Measurements from ENCODE around the gene PDCD10.
A peak's percentile ranks its signal among the peaks of the same experiment; 100 is the strongest.

PDCD10 gene

GRCh38 chr3:167668651-167669050, 66.0 kb downstream of the PDCD10 start:
- no peak for DNase-seq
- Histone ChIP-seq H3K4me1 (ENCODE audit: control insufficient read depth, insufficient read depth, low read depth, low read length) (no peaks in the 10 kb centered on the region), H3K36me3 (ENCODE audit: control insufficient read depth in 1 of 2, insufficient read depth in 2 of 2, low read depth in 1 of 2, low read length in 2 of 2) (peaks cover 0 to 16% of the 10 kb centered on the region in 2 experiments), H2AFZ (ENCODE audit: low read depth, low read length) (no peak overlapping the region), H3K9me3 (ENCODE audit: control insufficient read depth, low read length) (no peaks in the 10 kb centered on the region), H4K91ac (ENCODE audit: low read length) (no peak overlapping the region), H2BK120ac (ENCODE audit: low read depth, low read length) (no peak overlapping the region), H3K4ac (ENCODE audit: low read depth in 1 of 2, low read length in 2 of 2) (no peak overlapping the region), H3K23ac (ENCODE audit: low read length in 2 of 2) (no peak overlapping the region), H3K14ac (ENCODE audit: low read length in 2 of 2) (no peak overlapping the region), H3K9ac (ENCODE audit: low read length) (no peak overlapping the region), H2AK5ac (ENCODE audit: low read length, severe bottlenecking) (no peak overlapping the region), H3K4me2 (ENCODE audit: low read length, poor library complexity, severe bottlenecking) (no peak overlapping the region), H2BK12ac (ENCODE audit: low read length in 2 of 2) (no peak overlapping the region), H2BK5ac (ENCODE audit: low read depth, low read length, poor library complexity, severe bottlenecking) (no peak overlapping the region), H3K27ac (ENCODE audit: low read length, poor library complexity, severe bottlenecking) (no peak overlapping the region), H3K18ac (ENCODE audit: low read depth in 1 of 2, low read length in 2 of 2) (no peak overlapping the region), H4K8ac (ENCODE audit: low read length) (no peak overlapping the region), H3K4me3 (ENCODE audit: insufficient read depth in 1 of 2, low read depth in 1 of 2, low read length in 2 of 2) (no peak overlapping the region), H3K79me1 (replicated peaks; ENCODE audit: low read length, poor library complexity, severe bottlenecking) (no peaks in the 10 kb centered on the region), H2BK15ac (ENCODE audit: low read depth, poor library complexity, severe bottlenecking) (no peak overlapping the region), H3K27me3 (ENCODE audit: control insufficient read depth in 1 of 2, insufficient read depth in 1 of 2, low read length in 2 of 2) (no peaks in the 10 kb centered on the region)
- WGBS = 100% methylated on average over 1 of the region's 1 CpG

GRCh38 chr3:167666563-167666962, 68.1 kb downstream of the PDCD10 start:
- Histone ChIP-seq H2BK12ac (ENCODE audit: low read length in 2 of 2) (no peak overlapping the region), H3K4me1 (ENCODE audit: control insufficient read depth, insufficient read depth, low read depth, low read length) (no peaks in the 10 kb centered on the region), H3K9ac (ENCODE audit: low read length) (no peak overlapping the region), H2AK5ac (ENCODE audit: low read length, severe bottlenecking) (no peak overlapping the region), H3K27ac (ENCODE audit: low read length, poor library complexity, severe bottlenecking) (no peak overlapping the region), H3K79me1 (replicated peaks; ENCODE audit: low read length, poor library complexity, severe bottlenecking) (no peaks in the 10 kb centered on the region), H3K4me3 (ENCODE audit: insufficient read depth in 1 of 2, low read depth in 1 of 2, low read length in 2 of 2) (no peak overlapping the region), H2BK120ac (ENCODE audit: low read depth, low read length) (no peak overlapping the region), H4K8ac (ENCODE audit: low read length) (no peak overlapping the region), H3K4ac (ENCODE audit: low read depth in 1 of 2, low read length in 2 of 2) (no peak overlapping the region), H3K4me2 (ENCODE audit: low read length, poor library complexity, severe bottlenecking) (no peak overlapping the region), H2BK5ac (ENCODE audit: low read depth, low read length, poor library complexity, severe bottlenecking) (no peak overlapping the region), H2BK15ac (ENCODE audit: low read depth, poor library complexity, severe bottlenecking) (no peak overlapping the region), H3K9me3 (ENCODE audit: control insufficient read depth, low read length) (no peaks in the 10 kb centered on the region), H3K18ac (ENCODE audit: low read depth in 1 of 2, low read length in 2 of 2) (no peak overlapping the region), H4K91ac (ENCODE audit: low read length) (no peak overlapping the region), H3K14ac (ENCODE audit: low read length in 2 of 2) (no peak overlapping the region), H3K23ac (ENCODE audit: low read length in 2 of 2) (no peak overlapping the region), H2AFZ (ENCODE audit: low read depth, low read length) (no peak overlapping the region), H3K36me3 (ENCODE audit: control insufficient read depth in 1 of 2, insufficient read depth in 2 of 2, low read depth in 1 of 2, low read length in 2 of 2) (peaks cover 0 to under 1% of the 10 kb centered on the region in 2 experiments), H3K27me3 (ENCODE audit: control insufficient read depth in 1 of 2, insufficient read depth in 1 of 2, low read length in 2 of 2) (no peaks in the 10 kb centered on the region)
- no CpG with 5 or more reads among the region's 2 CpGs for WGBS
- DNase-seq = peak; percentile 3

GRCh38 chr3:167662919-167663400, 71.7 kb downstream of the PDCD10 start:
- Histone ChIP-seq H3K14ac (ENCODE audit: low read length in 2 of 2) (no peak overlapping the region), H3K4me1 (ENCODE audit: control insufficient read depth, insufficient read depth, low read depth, low read length) (no peaks in the 10 kb centered on the region), H3K9me3 (ENCODE audit: control insufficient read depth, low read length) (no peaks in the 10 kb centered on the region), H3K27ac (ENCODE audit: low read length, poor library complexity, severe bottlenecking) (no peak overlapping the region), H2AK5ac (ENCODE audit: low read length, severe bottlenecking) (no peak overlapping the region), H3K9ac (ENCODE audit: low read length) (no peak overlapping the region), H3K4ac (ENCODE audit: low read depth in 1 of 2, low read length in 2 of 2) (no peak overlapping the region), H2AFZ (ENCODE audit: low read depth, low read length) (no peak overlapping the region), H2BK120ac (ENCODE audit: low read depth, low read length) (no peak overlapping the region), H2BK5ac (ENCODE audit: low read depth, low read length, poor library complexity, severe bottlenecking) (no peak overlapping the region), H3K27me3 (ENCODE audit: control insufficient read depth in 1 of 2, insufficient read depth in 1 of 2, low read length in 2 of 2) (no peaks in the 10 kb centered on the region), H2BK12ac (ENCODE audit: low read length in 2 of 2) (no peak overlapping the region), H3K18ac (ENCODE audit: low read depth in 1 of 2, low read length in 2 of 2) (no peak overlapping the region), H3K23ac (ENCODE audit: low read length in 2 of 2) (no peak overlapping the region), H4K91ac (ENCODE audit: low read length) (no peak overlapping the region), H3K36me3 (ENCODE audit: control insufficient read depth in 1 of 2, insufficient read depth in 2 of 2, low read depth in 1 of 2, low read length in 2 of 2) (no peaks in the 10 kb centered on the region), H4K8ac (ENCODE audit: low read length) (no peak overlapping the region), H3K79me1 (replicated peaks; ENCODE audit: low read length, poor library complexity, severe bottlenecking) (no peaks in the 10 kb centered on the region), H2BK15ac (ENCODE audit: low read depth, poor library complexity, severe bottlenecking) (no peak overlapping the region), H3K4me2 (ENCODE audit: low read length, poor library complexity, severe bottlenecking) (no peak overlapping the region), H3K4me3 (ENCODE audit: insufficient read depth in 1 of 2, low read depth in 1 of 2, low read length in 2 of 2) (no peak overlapping the region)
- DNase-seq = peak; percentile 3
- WGBS = 90% methylated on average over 5 of the region's 5 CpGs

DNA sequence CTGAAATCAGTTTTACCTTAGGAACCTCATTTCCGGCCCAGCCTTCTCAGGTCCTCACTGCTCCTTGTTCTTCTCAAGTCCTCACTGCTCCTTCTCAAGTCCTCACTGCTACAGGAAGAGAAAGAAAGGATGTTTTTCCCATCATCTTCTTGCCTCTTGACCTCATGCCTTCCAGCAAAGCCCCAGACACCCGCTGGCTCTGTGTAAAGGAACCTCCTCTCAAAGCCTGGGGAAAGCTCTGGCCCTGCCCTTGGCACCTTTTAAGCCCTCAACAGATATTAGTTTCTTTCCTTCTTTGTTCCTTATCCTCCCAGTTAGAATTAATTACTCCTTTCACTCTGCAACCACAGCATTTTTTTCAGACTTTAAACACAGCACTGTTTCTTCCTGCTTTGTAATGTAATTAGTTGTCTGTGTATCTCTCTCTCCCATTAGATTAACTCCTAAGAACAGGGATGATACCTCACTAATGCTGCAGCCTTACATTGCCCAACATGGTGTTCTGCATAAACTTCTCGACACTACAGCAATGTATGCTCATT, 76.9 kb downstream of the PDCD10 start:
- Histone ChIP-seq H3K4ac (ENCODE audit: low read depth in 1 of 2, low read length in 2 of 2) (no peak overlapping the region), H3K9me3 (ENCODE audit: control insufficient read depth, low read length) (no peaks in the 10 kb centered on the region), H3K79me1 (replicated peaks; ENCODE audit: low read length, poor library complexity, severe bottlenecking) (no peaks in the 10 kb centered on the region), H2BK12ac (ENCODE audit: low read length in 2 of 2) (no peak overlapping the region), H3K27ac (ENCODE audit: low read length, poor library complexity, severe bottlenecking) (no peak overlapping the region), H3K14ac (ENCODE audit: low read length in 2 of 2) (no peak overlapping the region), H3K4me3 (ENCODE audit: insufficient read depth in 1 of 2, low read depth in 1 of 2, low read length in 2 of 2) (no peak overlapping the region), H4K8ac (ENCODE audit: low read length) (no peak overlapping the region), H3K27me3 (ENCODE audit: control insufficient read depth in 1 of 2, insufficient read depth in 1 of 2, low read length in 2 of 2) (no peaks in the 10 kb centered on the region), H2BK15ac (ENCODE audit: low read depth, poor library complexity, severe bottlenecking) (no peak overlapping the region), H3K18ac (ENCODE audit: low read depth in 1 of 2, low read length in 2 of 2) (no peak overlapping the region), H2BK120ac (ENCODE audit: low read depth, low read length) (no peak overlapping the region), H3K23ac (ENCODE audit: low read length in 2 of 2) (no peak overlapping the region), H2AFZ (ENCODE audit: low read depth, low read length) (no peak overlapping the region), H2BK5ac (ENCODE audit: low read depth, low read length, poor library complexity, severe bottlenecking) (no peak overlapping the region), H3K9ac (ENCODE audit: low read length) (no peak overlapping the region), H3K4me2 (ENCODE audit: low read length, poor library complexity, severe bottlenecking) (no peak overlapping the region), H3K36me3 (ENCODE audit: control insufficient read depth in 1 of 2, insufficient read depth in 2 of 2, low read depth in 1 of 2, low read length in 2 of 2) (no peaks in the 10 kb centered on the region), H3K4me1 (ENCODE audit: control insufficient read depth, insufficient read depth, low read depth, low read length) (no peaks in the 10 kb centered on the region), H4K91ac (ENCODE audit: low read length) (no peak overlapping the region), H2AK5ac (ENCODE audit: low read length, severe bottlenecking) (no peak overlapping the region)
- no peak for DNase-seq
- 67% methylated on average over 3 of the region's 3 CpGs for WGBS
